ENCODE measurements around the gene MYCBPAP. TPM values are rescaled to one million over a fixed set of nuclear protein-coding genes. Genes with fewer than 3 reads are reported as not detected.

MYCBPAP gene
- polyA plus RNA-seq, 3 donors: not detected

DNA sequence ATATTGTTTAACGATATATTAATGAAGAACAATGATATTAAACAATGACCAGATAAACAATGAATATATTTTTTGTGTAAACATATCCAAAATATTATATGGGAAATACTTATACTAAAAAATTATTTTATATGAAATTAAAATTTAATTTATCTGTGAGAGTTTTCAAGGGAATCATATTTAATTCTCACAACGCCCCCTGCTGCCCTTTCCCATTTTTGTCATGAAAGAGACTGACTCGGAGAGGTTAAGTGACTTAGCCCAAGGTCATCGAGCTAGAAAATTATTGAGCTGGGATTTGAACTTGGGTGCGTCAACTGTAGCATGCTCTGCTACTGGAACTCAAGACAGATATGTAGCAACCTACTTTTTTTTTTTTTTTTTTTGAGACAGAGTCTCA lies 7.2 kb upstream of the MYCBPAP start:
- H3K9me3 Mint-ChIP-seq: no peaks in the 10 kb centered on the region
- WGBS (ENCODE audit: insufficient coverage): no CpG with 5 or more reads among the region's 5 CpGs
- intact Hi-C loops (cut with micrococcal nuclease): no loop called here
- H3K4me3 Mint-ChIP-seq: no peak overlapping the region
- Histone ChIP-seq H3K4me2 (replicated peaks; ENCODE audit: extremely low read depth, low read length, poor library complexity, severe bottlenecking) (no peak overlapping the region), H3K36me3 (replicated peaks in 1 of 2; ENCODE audit: control insufficient read depth in 1 of 2, insufficient read depth in 2 of 2, low read length in 2 of 2) (no peaks in the 10 kb centered on the region), H2AFZ (ENCODE audit: insufficient read depth, low read depth, low read length, poor library complexity, severe bottlenecking) (no peak overlapping the region), H3K79me2 (ENCODE audit: insufficient read depth, low read length) (no peaks in the 10 kb centered on the region), H3K9me3 (replicated peaks in 1 of 2; ENCODE audit: control insufficient read depth in 1 of 2, insufficient read depth in 1 of 2, low read length in 2 of 2) (no peaks in the 10 kb centered on the region), H3K4me3 (replicated peaks in 1 of 3; ENCODE audit: low read depth in 2 of 3, low read length in 3 of 3) (no peak overlapping the region), H3K27me3 (ENCODE audit: control insufficient read depth in 2 of 2, insufficient read depth in 2 of 2, low read length in 2 of 2) (no peaks in the 10 kb centered on the region), H4K20me1 (ENCODE audit: insufficient read depth, low read length) (no peaks in the 10 kb centered on the region), H3K4me1 (ENCODE audit: control insufficient read depth in 1 of 2, insufficient read depth in 2 of 2, low read length in 2 of 2) (peaks cover 7 to 13% of the 10 kb centered on the region in 2 donors), H3K27ac (ENCODE audit: low read depth in 1 of 2, low read length in 2 of 2) (no peak overlapping the region), H3K9ac (ENCODE audit: insufficient read depth, low read length, poor library complexity, severe bottlenecking) (no peak overlapping the region)
- H3K27ac Mint-ChIP-seq: no peak overlapping the region
- H3K27me3 Mint-ChIP-seq (ENCODE audit: low read depth in 3 of 3): peaks cover 1 to 6% (median 5%) of the 10 kb centered on the region in 3 donors
- peaks cover 20% of the 10 kb centered on the region for H3K4me1 Mint-ChIP-seq
- TF ChIP-seq, protein P1, sequence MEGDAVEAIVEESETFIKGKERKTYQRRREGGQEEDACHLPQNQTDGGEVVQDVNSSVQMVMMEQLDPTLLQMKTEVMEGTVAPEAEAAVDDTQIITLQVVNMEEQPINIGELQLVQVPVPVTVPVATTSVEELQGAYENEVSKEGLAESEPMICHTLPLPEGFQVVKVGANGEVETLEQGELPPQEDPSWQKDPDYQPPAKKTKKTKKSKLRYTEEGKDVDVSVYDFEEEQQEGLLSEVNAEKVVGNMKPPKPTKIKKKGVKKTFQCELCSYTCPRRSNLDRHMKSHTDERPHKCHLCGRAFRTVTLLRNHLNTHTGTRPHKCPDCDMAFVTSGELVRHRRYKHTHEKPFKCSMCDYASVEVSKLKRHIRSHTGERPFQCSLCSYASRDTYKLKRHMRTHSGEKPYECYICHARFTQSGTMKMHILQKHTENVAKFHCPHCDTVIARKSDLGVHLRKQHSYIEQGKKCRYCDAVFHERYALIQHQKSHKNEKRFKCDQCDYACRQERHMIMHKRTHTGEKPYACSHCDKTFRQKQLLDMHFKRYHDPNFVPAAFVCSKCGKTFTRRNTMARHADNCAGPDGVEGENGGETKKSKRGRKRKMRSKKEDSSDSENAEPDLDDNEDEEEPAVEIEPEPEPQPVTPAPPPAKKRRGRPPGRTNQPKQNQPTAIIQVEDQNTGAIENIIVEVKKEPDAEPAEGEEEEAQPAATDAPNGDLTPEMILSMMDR (IDR thresholded peaks at IDR 0.05): peak; percentile 73
- peak in 1 of 3 donors; percentile 15 for DNase-seq
- H3K36me3 Mint-ChIP-seq: no peaks in the 10 kb centered on the region

DNA sequence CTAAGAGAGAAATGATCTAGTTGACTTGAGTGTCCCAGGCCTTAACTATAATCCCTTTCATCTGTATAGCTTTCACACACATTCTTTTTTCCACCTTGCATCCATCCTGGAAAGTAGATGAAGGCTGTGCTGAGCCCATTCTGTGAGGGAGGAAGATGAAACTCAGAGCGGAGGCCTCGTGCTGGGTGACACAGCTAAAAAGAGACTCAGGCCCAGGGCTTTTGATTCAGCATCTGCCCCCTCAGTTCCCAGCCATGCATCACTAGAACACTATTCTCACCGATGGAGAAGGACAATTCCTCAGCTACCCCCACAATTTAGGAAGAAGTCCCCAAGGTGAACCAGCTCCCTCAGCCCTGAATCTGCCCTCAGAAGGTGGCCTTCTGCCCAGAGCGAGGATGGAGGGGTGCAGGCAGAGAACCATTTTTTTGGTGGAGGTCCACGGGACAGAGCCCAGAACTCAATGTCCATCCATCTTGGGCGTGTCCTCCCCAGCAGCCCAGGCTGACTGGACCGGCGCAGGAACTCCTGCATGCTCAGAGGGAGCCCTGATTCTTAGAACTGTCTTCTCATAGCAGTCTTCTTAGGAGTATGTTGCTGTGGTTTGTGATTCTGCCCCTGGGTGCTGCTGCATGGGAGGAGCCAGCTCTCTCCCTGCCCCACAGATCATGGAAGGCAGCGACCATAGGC lies 5.8 kb upstream of the MYCBPAP start:
- Mint-ChIP-seq H3K4me3 (no peak overlapping the region), H3K27ac (peak overlapping the region in 2 of 7 donors; percentile 27 to 67), H3K27me3 (ENCODE audit: low read depth in 3 of 3) (peaks cover 2 to 6% (median 5%) of the 10 kb centered on the region in 3 donors), H3K4me1 (peaks cover 20% of the 10 kb centered on the region), H3K9me3 (no peaks in the 10 kb centered on the region), H3K36me3 (no peaks in the 10 kb centered on the region)
- TF ChIP-seq, protein P1 (IDR thresholded peaks at IDR 0.05): no peak
- no peaks in the 10 kb centered on the region for H3K36me3 ChIP-seq (replicated peaks in 1 of 2; ENCODE audit: control insufficient read depth in 1 of 2, insufficient read depth in 2 of 2, low read length in 2 of 2)
- H3K79me2 ChIP-seq (ENCODE audit: insufficient read depth, low read length): no peaks in the 10 kb centered on the region
- 89% methylated on average over 3 of the region's 9 CpGs for WGBS (ENCODE audit: insufficient coverage)
- no peaks in the 10 kb centered on the region for H3K27me3 ChIP-seq (ENCODE audit: control insufficient read depth in 2 of 2, insufficient read depth in 2 of 2, low read length in 2 of 2)
- H3K4me1 ChIP-seq (ENCODE audit: control insufficient read depth in 1 of 2, insufficient read depth in 2 of 2, low read length in 2 of 2): peaks cover 7 to 13% of the 10 kb centered on the region in 2 donors
- no peak overlapping the region for H2AFZ ChIP-seq (ENCODE audit: insufficient read depth, low read depth, low read length, poor library complexity, severe bottlenecking)
- intact Hi-C loops (cut with micrococcal nuclease): no loop called here
- no peaks in the 10 kb centered on the region for H3K9me3 ChIP-seq (replicated peaks in 1 of 2; ENCODE audit: control insufficient read depth in 1 of 2, insufficient read depth in 1 of 2, low read length in 2 of 2)
- no peak overlapping the region for H3K4me3 ChIP-seq (replicated peaks in 1 of 3; ENCODE audit: low read depth in 2 of 3, low read length in 3 of 3)
- DNase-seq: no peak
- no peak overlapping the region for H3K9ac ChIP-seq (ENCODE audit: insufficient read depth, low read length, poor library complexity, severe bottlenecking)
- no peaks in the 10 kb centered on the region for H4K20me1 ChIP-seq (ENCODE audit: insufficient read depth, low read length)
- no peak overlapping the region for H3K4me2 ChIP-seq (replicated peaks; ENCODE audit: extremely low read depth, low read length, poor library complexity, severe bottlenecking)
- H3K27ac ChIP-seq (ENCODE audit: low read depth in 1 of 2, low read length in 2 of 2): no peak overlapping the region
